Measurements from ENCODE around the gene GPAM. TPM values are rescaled to one million over a fixed set of nuclear protein-coding genes. Genes with fewer than 3 reads are reported as not detected.

The GPAM gene
- total and polyA plus RNA-seq, 10 of the 15 experiments (the other 5 are each of a cell fraction or from before 2014, with no cell fraction given): 3.3 to 9.4 (median 7.4) TPM

GRCh38 chr10:112218036-112218390 is 34.4 kb upstream of the GPAM start:
- no peak overlapping the region for H3K4me2 ChIP-seq (ENCODE audit: control insufficient read depth, insufficient read depth)
- no peaks in the 10 kb centered on the region; the same call in 2 of the 3 replicates for H3K9me3 ChIP-seq (replicated peaks; ENCODE audit: control insufficient read depth, insufficient read depth, low read length)
- no peaks in the 10 kb centered on the region for H3K36me3 ChIP-seq (ENCODE audit: control insufficient read depth in 2 of 2, insufficient read depth in 2 of 2, low read length in 1 of 2)
- TF ChIP-seq RCOR1 (conservative IDR thresholded peaks at IDR 0.05; ENCODE audit: low read depth, low read length): no peak
- TF ChIP-seq BCL3 (IDR thresholded peaks at IDR 0.05; ENCODE audit: borderline replicate concordance, insufficient read depth, low read depth, low read length, poor library complexity, severe bottlenecking): no peak
- no peak for TF ChIP-seq KLF5 (IDR thresholded peaks at IDR 0.05; ENCODE audit: partially characterized antibody)
- no peak for TF ChIP-seq MTA2 (IDR thresholded peaks at IDR 0.05; ENCODE audit: low read depth)
- no peak for TF ChIP-seq NKRF (conservative IDR thresholded peaks at IDR 0.05)
- no peak for TF ChIP-seq E2F8 (IDR thresholded peaks at IDR 0.05; ENCODE audit: low read depth, partially characterized antibody)
- TF ChIP-seq NR2F1 (conservative IDR thresholded peaks at IDR 0.05): no peak
- TF ChIP-seq RUNX3 (IDR thresholded peaks at IDR 0.05; ENCODE audit: low read length): no peak
- no peak for TF ChIP-seq TBL1XR1 (IDR thresholded peaks at IDR 0.05; ENCODE audit: low read depth, low read length)
- no peak for TF ChIP-seq CBFB (IDR thresholded peaks at IDR 0.05; ENCODE audit: low read depth)
- no peak for TF ChIP-seq ELK1 (IDR thresholded peaks at IDR 0.05; ENCODE audit: low read depth, low read length)
- no peak for FAIRE-seq
- ChIA-PET POLR2A (no interaction called here), CTCF (interaction anchor here (0.6 kb wide), 1 partner anchor 158 kb away, joined by 4 read pairs; no protein-coding TSS in a partner anchor), SMC1A (ENCODE audit: uncharacterized antibody, unreplicated experiment) (interaction anchor here (1.1 kb wide), 1 partner anchor 19 kb away, joined by 3 read pairs; no protein-coding TSS in a partner anchor), RAD21 (ENCODE audit: unreplicated experiment) (no interaction called here)
- H3K4me3 ChIP-seq: no peak overlapping the region
- intact Hi-C loops (cut with micrococcal nuclease; ENCODE audit: unreplicated experiment) (no loop called here), in situ Hi-C loops (cut with MboI) (no loop called here)
- H2AFZ ChIP-seq (ENCODE audit: control insufficient read depth, low read depth, low read length): no peak overlapping the region
- ATAC-seq: no peak
- H3K9ac ChIP-seq (ENCODE audit: control insufficient read depth, insufficient read depth, low read length): no peak overlapping the region
- no peak overlapping the region for H3K27ac ChIP-seq (ENCODE audit: control insufficient read depth, insufficient read depth)
- no peaks in the 10 kb centered on the region for H3K4me1 ChIP-seq (ENCODE audit: control insufficient read depth, insufficient read depth, low read length)
- H3K79me2 ChIP-seq (ENCODE audit: control insufficient read depth, insufficient read depth, low read length): no peaks in the 10 kb centered on the region
- H4K20me1 ChIP-seq (ENCODE audit: control insufficient read depth, insufficient read depth): no peaks in the 10 kb centered on the region
- DNase-seq (ENCODE audit: low read depth, low spot score): no peak
- H3K27me3 ChIP-seq (replicated peaks in 1 of 2; ENCODE audit: control insufficient read depth in 2 of 2, insufficient read depth in 2 of 2, low read length in 1 of 2): peaks cover 0 to 2% of the 10 kb centered on the region in 2 experiments; a peak in 1 of 4 replicates
- 46% methylated on average over 4 of the region's 4 CpGs for WGBS (ENCODE audit: insufficient coverage, insufficient replicate concordance, low lambda C conversion rate, missing lambda C conversion rate)
- BruUV-seq (replicated peaks): no TSS peak
